SK-MEL-5 (cell line): ENCODE data around the gene ERCC6. TPM values are rescaled to one million over a fixed set of nuclear protein-coding genes. Genes with fewer than 3 reads are reported as not detected.

Experiments used
- DNase-seq: peaks from one replicate; pipeline ENCODE4 v3.0.0-alpha.2; 2016; ENCODE audit warnings: low read depth, low spot score
- in situ Hi-C: cut with HindIII; loops from 2 replicates; pipeline ENCODE4 v1.10.0; 2016; ENCODE audit warnings: low sequenced_read_pairs, high pct_unique_total_duplicates, low pct_unique_long_range_greater_than_20kb
- total RNA-seq: library from RNA; depleted of rRNA; stranded (reverse); fragments of >200 nt; shearing (Covaris generic); gene quantifications from 2 replicates; pipeline ENCODE4 v1.2.3, GENCODE V29; 2014; rRNA removed

The ERCC6 gene
- total RNA-seq, 1 experiment from 2014 or later: 11.4 TPM

DNA sequence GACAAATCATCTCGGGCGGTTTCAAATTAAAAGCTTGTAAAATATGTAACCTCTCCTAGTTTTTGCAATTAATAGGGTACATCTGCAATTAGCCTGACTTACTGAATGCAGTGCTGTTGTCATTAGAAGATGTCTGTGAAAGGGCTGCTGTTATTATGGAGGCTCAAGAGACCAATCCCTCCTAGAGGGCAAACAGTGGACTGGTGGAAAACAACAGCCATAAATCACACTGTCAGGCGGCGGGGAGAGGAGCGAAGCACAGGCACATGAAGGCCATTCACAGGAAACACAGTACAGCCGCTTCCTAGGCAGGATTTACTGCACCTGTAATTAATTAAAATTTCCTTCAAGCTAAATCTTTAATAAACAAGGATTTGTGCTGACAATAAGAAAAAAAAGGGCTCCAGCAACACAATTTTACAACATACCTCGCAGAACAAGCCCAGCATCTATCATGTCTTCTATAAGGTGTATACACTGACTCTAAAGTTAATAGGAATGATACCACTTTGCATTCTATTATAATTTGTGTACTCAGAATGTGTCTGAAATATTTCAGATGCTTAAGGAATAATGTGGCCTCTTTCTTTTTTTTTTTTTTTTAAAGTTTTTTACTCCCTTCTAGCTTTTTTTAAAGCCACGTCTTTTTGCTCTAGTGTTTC, 50.7 kb downstream of the ERCC6 start:
- in situ Hi-C loops: no loop called here
- peak; percentile 55 for DNase-seq

DNA sequence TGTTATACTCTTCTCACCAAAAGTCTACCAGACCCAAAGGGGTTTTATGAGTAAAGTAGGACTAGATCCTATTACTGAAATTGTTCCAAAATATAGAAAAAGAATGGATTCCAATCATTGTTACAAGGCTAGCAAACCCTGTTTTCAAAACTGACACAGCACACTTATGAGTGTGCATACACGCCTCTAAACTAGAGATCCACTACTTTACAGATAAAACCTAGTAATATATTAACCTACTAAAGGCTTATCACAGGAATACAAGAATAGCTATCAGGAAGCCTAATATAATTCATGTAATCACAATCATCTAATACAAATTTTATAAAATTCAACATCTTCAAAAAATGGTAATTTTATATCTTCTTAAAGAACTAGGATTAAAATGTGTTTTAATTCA, 52.2 kb downstream of the ERCC6 start:
- no peak for DNase-seq
- in situ Hi-C loops: no loop called here

- no peak for DNase-seq
- in situ Hi-C loops: no loop called here
Observed at GRCh38 chr10:49486009-49486408, 52.9 kb downstream of the ERCC6 start.

GRCh38 chr10:49484486-49485235, 54.3 kb downstream of the ERCC6 start:
- no peak for DNase-seq
- in situ Hi-C loops: no loop called here

DNA sequence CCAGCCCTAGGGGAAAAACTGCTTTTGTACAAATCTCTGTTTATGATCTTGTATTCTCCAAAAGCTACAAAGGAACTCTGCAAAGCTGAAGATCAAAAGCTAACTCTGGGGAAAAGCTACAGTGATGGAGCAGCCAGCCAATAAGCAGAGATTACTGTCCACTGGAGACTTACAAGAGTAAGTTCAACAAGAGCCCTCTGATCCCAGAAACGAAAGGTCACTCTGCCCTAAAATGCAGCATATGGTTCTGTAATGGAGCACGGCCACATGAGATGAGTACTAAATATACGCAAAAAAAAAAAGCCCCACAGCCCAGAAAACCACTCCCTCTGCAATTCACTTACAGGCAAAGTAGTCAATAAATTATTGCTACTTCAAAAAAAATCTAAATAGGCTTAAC, 60.1 kb downstream of the ERCC6 start:
- DNase-seq: no peak
- in situ Hi-C loops: no loop called here

- DNase-seq: no peak
- in situ Hi-C loops: no loop called here
Observed at GRCh38 chr10:49474901-49475300, 64.0 kb downstream of the ERCC6 start.

GRCh38 chr10:49471532-49471931, 67.4 kb downstream of the ERCC6 start:
- in situ Hi-C loops: no loop called here
- no peak for DNase-seq

DNA sequence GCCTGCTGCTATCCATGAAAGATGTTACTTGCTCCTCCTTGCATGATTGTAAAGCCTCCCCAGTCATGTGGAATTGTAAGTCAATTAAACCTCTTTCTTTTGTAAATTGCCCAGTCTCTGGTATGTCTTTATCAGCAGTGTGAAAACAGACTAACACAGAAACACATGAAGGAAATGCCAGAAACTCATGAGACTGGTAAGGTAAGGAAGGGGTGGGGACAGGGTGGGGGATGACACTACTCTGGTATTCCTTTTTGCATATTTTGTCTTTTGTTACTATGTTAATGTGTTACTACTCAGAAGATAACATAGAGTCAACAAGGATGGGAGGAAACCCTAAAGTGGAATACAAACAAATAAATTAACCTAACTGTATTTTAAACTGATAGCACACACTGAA, 73.2 kb downstream of the ERCC6 start:
- in situ Hi-C loops: no loop called here
- no peak for DNase-seq

Other genes starting within 250 kb of the ERCC6 start
- gene C10orf71, start 240.0 kb downstream of the ERCC6 start, total RNA-seq: not detected in 2 replicates
- gene DRGX, start 143.0 kb downstream of the ERCC6 start, total RNA-seq: not detected in 2 replicates
- 0.11 TPM in 1 of 2 replicates, not detected in the other for gene SLC18A3, start 71.2 kb upstream of the ERCC6 start, total RNA-seq
- not detected in 2 replicates for gene CHAT, start 74.9 kb upstream of the ERCC6 start, total RNA-seq
- not detected in 2 replicates for gene C10orf53, start 140.5 kb upstream of the ERCC6 start, total RNA-seq
- 15.8 and 16.3 TPM in 2 replicates for gene OGDHL, start 223.2 kb upstream of the ERCC6 start, total RNA-seq